Upper lobe of left lung (tissue), 4 donors: ENCODE data around the gene IL37.

Experiments
- CTCF ChIP-seq, 6 experiments: fragments of 450-650 bp in 4 of 6; fragments of 200-600 bp in 2 of 6; sonication (generic) in 2 of 6; IDR thresholded peaks; one replicate each; pipeline ENCODE4 v1.5.1; 2016 to 2019; ENCODE audit warnings: antibody characterized with exemption in 6 of 6
- POLR2AphosphoS5 ChIP-seq, 2 donors: sonication (generic); formaldehyde crosslinking; IDR thresholded peaks; one replicate each; pipeline ENCODE4 v1.5.1; 2017; ENCODE audit warnings: antibody characterized with exemption in 2 of 2

DNA sequence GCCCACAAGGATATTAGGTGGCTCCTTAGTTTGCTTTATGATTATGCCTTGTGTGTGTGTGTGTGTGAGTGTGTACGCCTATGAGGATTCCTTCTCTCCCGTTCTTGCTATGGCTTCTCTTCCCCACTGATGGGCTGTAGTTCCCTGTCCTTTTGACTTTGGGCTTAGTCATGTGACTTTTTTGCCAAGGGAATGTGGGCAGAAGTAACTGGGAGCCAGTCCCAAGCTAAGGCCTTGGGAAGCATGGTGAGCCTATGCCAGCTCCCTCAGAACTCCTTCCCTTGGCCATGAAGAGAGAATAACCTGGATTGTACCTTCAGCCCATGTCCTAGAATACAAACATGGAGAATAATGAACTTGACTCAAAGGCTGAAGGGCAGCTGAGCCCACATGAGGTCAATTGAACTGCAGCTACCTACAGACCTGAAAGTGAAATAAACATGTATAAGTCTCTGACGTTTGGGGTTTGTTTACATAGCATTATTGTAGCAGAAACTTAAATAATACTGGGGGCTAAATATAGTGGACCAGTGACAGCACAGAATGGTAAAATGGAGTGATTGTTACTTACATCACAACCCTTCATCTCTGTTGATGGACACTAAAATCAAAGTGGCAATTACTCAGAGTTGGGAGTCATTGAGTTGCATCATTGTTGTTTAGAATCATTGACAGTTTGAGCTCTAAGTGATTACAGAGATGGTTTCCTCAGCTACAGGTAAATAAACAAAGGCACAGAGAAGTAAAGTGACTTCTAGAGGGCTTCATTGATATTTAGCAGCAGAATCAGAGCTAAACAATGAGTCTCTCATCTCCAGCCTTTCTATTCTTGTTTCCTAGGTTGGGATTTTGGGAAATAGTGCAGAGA lies 51.6 kb downstream of the IL37 start:
- TF ChIP-seq CTCF (IDR thresholded peaks at IDR 0.05), result no peak
- no peak for TF ChIP-seq POLR2AphosphoS5 (IDR thresholded peaks at IDR 0.05)
